Glutamatergic neuron (in vitro differentiated cells): Measurements from ENCODE around the gene JAM2. TPM values are rescaled to one million over a fixed set of nuclear protein-coding genes. Genes with fewer than 3 reads are reported as not detected.

Experiments used
- DNase-seq: peaks from one replicate; pipeline ENCODE4 v3.0.0; 2022
- H3K27ac Mint-ChIP-seq: one replicate; pipeline ENCODE4 v1.8.0; 2020; ENCODE audit warnings: mild to moderate bottlenecking, mixed read lengths, inconsistent platforms; ENCODE audit not compliant: unreplicated experiment
- H3K27me3 Mint-ChIP-seq: one replicate; pipeline ENCODE4 v1.8.0; 2020; ENCODE audit warnings: mild to moderate bottlenecking, moderate library complexity, mixed read lengths, inconsistent platforms; ENCODE audit not compliant: unreplicated experiment
- H3K36me3 Mint-ChIP-seq: one replicate; pipeline ENCODE4 v1.8.0; 2020; ENCODE audit warnings: mild to moderate bottlenecking, mixed read lengths, inconsistent platforms; ENCODE audit not compliant: unreplicated experiment
- H3K4me1 Mint-ChIP-seq: one replicate; pipeline ENCODE4 v1.8.0; 2020; ENCODE audit warnings: mild to moderate bottlenecking, low read depth, mixed read lengths, inconsistent platforms; ENCODE audit not compliant: unreplicated experiment
- H3K4me3 Mint-ChIP-seq: one replicate; pipeline ENCODE4 v1.8.0; 2020; ENCODE audit warnings: mild to moderate bottlenecking, mixed read lengths, inconsistent platforms; ENCODE audit not compliant: unreplicated experiment
- H3K9me3 Mint-ChIP-seq: one replicate; pipeline ENCODE4 v1.8.0; 2020; ENCODE audit warnings: mild to moderate bottlenecking, moderate library complexity, mixed read lengths, inconsistent platforms; ENCODE audit not compliant: unreplicated experiment
- long read RNA-seq: library from polyadenylated mRNA; unstranded; transcript quantifications from one replicate; pipeline ENCODE4 v2.0.0, GENCODE V29; 2020; ENCODE audit not compliant: unreplicated experiment
- total RNA-seq: library from RNA; stranded (reverse); fragmentation: NEBNext Ultra II Directional; extraction: Animal tissue kit (Norgen Biotek cat#: 25700); gene quantifications from one replicate; pipeline ENCODE4 v1.2.1, GENCODE V29; 2021; ENCODE audit not compliant: unreplicated experiment
- TF ChIP-seq, protein P1 (sequence below): fragments of 200-600 bp; sonication (generic); IDR thresholded peaks from one replicate; pipeline ENCODE4 v1.5.0; 2021; ENCODE audit not compliant: partially characterized antibody, unreplicated experiment

JAM2 gene, protein sequence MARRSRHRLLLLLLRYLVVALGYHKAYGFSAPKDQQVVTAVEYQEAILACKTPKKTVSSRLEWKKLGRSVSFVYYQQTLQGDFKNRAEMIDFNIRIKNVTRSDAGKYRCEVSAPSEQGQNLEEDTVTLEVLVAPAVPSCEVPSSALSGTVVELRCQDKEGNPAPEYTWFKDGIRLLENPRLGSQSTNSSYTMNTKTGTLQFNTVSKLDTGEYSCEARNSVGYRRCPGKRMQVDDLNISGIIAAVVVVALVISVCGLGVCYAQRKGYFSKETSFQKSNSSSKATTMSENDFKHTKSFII
- 4.6 TPM for total RNA-seq
- long read RNA-seq = 0 reads

DNA sequence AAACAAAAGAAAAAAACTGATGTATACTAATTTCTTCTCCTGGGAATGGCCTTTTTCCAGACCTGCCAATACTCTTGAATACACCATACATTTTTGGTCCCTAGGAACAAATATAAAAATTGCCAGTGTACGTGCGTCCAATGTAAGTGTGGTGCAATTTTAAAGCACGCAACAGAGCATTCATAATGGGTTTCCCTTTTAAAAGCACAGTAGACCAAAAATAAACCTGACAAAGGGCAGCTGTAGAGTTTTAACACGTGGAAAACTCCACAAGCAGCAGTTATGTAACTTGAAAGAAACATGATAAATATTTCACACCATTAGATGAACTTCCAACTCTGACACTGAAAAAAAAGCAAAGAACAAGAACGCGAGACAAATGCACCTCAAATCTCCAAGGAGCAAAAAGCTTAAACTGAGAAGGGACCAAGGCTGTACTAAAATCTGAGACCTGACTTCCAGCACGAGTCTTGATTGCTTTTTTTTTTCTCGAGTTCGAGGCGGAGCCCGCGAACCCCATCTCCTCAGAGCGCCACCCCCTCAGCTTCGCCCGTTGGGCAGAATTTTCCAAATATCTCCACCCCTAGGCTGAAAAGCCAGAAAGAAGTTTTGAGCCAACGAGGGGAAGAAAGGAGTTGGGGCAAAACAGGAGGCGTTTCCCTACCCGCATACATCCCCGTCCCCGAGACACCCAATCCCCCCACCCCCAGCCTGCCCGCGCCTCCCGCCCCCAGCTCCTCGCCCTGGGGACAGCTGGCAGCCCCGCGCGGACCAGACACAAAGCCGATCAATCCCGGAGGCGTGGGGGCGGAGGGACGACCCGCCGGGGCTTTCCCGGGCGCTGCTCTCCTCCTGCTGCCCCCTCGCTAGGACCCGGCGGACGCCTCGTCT, at the start of gene JAM2:
JAM2 (plus strand) TSS at position 599 of the 891 bp plus-strand sequence. CDS start 564 bp downstream, outside the sequence.
- Mint-ChIP-seq H3K4me1 (peaks cover 11% of the 10 kb centered on the region), H3K36me3 (no peaks in the 10 kb centered on the region), H3K27ac (peak within 1 kb of the TSS; percentile 2), H3K27me3 (peaks cover 5% of the 10 kb centered on the region), H3K9me3 (peaks cover 4% of the 10 kb centered on the region), H3K4me3 (peak within 1 kb of the TSS; percentile 82)
- DNase-seq = peak; percentile 73
- TF ChIP-seq, protein P1, sequence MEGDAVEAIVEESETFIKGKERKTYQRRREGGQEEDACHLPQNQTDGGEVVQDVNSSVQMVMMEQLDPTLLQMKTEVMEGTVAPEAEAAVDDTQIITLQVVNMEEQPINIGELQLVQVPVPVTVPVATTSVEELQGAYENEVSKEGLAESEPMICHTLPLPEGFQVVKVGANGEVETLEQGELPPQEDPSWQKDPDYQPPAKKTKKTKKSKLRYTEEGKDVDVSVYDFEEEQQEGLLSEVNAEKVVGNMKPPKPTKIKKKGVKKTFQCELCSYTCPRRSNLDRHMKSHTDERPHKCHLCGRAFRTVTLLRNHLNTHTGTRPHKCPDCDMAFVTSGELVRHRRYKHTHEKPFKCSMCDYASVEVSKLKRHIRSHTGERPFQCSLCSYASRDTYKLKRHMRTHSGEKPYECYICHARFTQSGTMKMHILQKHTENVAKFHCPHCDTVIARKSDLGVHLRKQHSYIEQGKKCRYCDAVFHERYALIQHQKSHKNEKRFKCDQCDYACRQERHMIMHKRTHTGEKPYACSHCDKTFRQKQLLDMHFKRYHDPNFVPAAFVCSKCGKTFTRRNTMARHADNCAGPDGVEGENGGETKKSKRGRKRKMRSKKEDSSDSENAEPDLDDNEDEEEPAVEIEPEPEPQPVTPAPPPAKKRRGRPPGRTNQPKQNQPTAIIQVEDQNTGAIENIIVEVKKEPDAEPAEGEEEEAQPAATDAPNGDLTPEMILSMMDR = no peak

DNA sequence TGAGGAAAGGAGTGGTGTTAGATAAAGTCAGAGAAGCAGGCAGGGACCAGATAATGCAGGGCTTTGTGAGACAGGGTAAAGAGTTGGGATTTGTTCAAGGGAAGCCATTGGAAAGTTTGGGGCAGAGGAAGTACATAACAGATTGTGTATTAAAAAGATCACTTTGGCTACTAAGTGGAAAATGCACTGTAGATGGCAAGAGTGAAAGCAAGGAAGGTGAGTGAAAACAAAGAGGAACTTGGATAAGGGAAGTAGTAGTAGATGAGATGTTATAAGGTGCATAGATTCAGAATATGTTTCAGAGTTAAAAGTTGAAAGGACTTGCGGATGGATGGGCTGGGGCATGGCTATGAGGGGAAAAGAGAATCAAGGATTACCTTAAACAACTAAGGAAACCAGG, 49.2 kb upstream of the JAM2 start:
- DNase-seq = no peak
- Mint-ChIP-seq H3K27me3 (no peaks in the 10 kb centered on the region), H3K4me3 (no peak overlapping the region), H3K9me3 (no peaks in the 10 kb centered on the region), H3K36me3 (no peaks in the 10 kb centered on the region), H3K4me1 (no peaks in the 10 kb centered on the region), H3K27ac (no peak overlapping the region)
- TF ChIP-seq, protein P1 = no peak

DNA sequence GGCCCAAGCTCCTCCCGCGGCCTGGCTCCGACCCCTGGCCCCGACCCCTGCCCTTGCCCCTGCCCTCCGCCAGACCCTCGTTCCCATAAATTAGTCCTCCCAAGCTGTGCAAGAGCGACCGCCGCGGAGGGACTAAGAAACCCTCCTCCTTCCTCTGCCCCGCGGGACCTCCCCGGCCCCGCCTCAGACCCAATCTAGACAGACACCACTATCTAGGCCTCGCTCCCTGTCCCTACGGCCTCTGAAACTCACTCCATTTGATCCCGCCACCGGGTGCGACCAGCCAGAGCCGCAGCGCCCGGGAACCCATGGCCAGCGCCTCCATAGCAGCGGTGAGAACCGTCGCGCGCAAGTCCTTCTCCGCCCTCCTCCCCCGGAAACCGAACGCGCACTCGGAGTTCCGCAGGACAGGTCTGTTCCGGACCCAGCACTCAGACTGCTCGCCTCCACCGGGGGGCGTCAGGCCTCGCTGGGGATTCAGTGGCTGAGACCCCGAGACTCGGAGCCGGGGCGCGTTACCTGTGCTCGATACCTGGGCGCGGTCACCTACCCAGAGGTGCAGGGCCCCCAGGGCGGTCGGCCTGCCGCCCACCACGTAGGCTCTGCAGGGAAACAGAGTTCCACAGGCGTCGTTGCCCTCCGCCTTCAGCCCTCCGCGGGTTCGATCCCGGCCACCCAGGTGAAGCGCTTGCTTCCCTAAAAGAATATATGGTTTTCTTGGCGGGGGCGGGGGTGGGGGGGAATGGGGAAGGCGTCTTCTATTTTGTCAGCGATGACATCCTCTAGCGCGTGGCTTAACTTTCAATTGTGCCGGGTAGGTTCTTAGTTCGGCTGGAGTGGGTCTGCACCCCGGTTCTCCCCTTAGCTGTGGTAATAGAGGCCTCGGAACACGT, 31.7 kb upstream of the JAM2 start, which contains the start of gene MRPL39:
MRPL39 (minus strand) TSS at position 331 of the 893 bp plus-strand sequence; CDS start at position 325, 6 bp downstream.
- peaks cover 4% of the 10 kb centered on the region for H3K4me1 Mint-ChIP-seq
- TF ChIP-seq, protein P1 = no peak
- peaks cover 4% of the 10 kb centered on the region for H3K27me3 Mint-ChIP-seq
- no peaks in the 10 kb centered on the region for H3K36me3 Mint-ChIP-seq
- H3K27ac Mint-ChIP-seq = peak within 1 kb of the TSS; percentile 99
- DNase-seq = peak; percentile 94
- H3K4me3 Mint-ChIP-seq = peak within 1 kb of the TSS; percentile 100
- H3K9me3 Mint-ChIP-seq = peaks cover 5% of the 10 kb centered on the region

DNA sequence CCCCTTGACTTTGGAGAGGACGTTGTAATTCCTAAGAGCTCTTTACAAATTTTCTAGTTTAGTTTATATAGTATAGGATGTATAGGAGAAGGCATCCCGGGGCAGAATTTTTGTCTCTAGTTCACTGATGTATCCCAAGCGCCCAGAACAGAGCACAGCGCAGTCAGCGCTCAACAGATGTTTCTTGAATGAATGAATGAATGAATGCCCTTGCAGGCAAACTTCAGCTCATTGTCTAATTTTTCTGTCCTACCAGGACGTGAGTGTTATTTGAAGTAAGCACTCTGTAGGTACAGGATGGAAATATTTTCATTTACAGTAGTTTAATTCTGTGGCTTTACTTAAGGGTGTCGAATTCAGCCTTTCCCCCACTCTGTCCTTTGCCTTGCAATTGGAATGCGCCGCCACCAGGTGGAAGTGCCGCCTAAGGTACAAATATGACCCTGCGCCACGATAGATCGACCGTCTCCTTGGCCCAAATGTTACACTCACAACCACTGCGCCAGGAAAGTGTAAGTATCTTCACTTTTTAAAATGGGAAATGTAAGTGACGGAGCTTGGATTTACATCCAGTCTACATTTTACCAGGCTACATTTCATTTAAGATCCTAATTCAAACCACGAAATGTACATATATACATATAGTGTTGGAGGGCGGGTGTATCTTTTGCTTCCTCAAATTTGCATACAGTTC, 30.9 kb upstream of the JAM2 start:
- peak; percentile 84 for DNase-seq
- Mint-ChIP-seq H3K9me3 (peaks cover 5% of the 10 kb centered on the region), H3K4me3 (peak overlapping the region; percentile 100), H3K27me3 (peaks cover 4% of the 10 kb centered on the region), H3K36me3 (no peaks in the 10 kb centered on the region), H3K27ac (no peak overlapping the region), H3K4me1 (peaks cover 4% of the 10 kb centered on the region)
- TF ChIP-seq, protein P1 = peak; percentile 85
